GM19467 (cell line): ENCODE measurements around the gene WWOX.
"Not testable (repeated sequence)": the region's sequence is repeated elsewhere in the genome, so short reads cannot be mapped to it uniquely, and the experiment has no call there.

Experiments
- ATAC-seq: cut with Tn5 transposase; IDR thresholded peaks from one replicate; pipeline ENCODE4 v1.9.1; 2021; ENCODE audit warnings: mild to moderate bottlenecking, moderate library complexity; ENCODE audit not compliant: unreplicated experiment

WWOX gene

DNA sequence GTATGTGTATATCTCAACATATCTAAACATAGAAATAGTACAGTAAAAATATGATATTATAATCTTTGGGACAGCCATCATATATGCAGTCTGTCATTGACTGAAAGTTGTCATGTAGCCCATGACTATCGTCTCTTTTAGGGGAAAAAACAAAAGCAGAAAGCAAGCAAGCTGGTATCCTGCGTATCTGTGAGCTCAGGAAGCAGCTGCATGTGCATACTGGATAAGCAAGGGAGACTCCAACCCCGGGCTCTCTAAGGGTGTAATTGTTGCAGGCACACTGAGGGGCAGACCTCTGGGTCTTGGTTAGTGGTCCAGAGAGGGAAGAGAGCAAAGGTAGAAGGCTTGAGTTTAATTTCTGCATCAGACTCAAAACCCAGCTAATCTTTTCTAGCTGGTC lies 920.0 kb downstream of the WWOX start:
- no peak for ATAC-seq

DNA sequence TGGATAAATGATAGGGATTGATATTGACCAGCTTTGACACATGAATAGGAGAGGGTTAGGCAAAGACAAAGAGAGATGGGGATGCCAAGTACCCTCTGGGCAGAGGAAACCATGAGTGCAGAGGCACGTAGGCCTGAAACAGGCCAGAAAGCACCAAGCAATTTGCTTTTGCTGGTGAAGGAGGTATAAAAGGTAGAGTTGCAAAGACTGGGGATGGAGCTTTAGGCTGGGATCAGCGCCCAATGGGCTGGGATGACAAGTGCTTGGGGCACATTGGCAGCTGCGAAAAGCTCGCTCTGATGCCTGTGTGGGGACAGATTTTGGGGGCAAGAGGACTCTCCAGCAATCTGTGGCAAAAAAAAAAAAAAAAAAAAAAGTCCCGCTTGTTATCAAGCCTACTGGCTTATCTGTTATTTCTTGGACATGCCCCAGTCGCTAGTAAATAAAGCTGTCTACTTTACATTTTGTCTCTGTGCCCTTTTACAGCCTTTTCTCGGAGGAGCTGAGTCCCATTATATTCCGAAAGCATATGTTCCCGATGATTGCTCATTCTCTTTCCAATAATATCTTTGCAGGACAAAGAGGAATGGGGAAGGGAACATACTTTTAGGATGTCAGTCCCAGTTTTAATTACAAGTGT lies 922.7 kb downstream of the WWOX start:
- no peak for ATAC-seq

DNA sequence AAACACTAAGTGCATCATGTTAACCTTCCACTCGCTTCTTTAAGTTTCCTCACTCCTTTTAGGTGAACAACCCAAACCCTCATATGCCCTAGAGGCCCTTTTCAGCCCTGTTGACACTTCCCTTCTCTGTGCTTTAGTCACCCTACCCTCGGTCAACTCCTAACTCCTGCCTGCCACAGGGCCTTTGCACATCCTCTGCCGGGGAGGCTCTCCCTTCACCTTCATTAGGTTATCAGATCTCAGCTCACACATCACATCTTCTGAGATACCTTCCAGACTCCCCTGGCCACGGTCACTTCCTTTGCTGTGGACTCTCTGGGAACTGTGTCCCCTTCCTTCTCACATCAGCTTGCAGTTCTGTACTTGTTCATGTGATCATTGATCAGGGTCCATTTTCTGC lies 926.7 kb downstream of the WWOX start:
- ATAC-seq, result no peak

DNA sequence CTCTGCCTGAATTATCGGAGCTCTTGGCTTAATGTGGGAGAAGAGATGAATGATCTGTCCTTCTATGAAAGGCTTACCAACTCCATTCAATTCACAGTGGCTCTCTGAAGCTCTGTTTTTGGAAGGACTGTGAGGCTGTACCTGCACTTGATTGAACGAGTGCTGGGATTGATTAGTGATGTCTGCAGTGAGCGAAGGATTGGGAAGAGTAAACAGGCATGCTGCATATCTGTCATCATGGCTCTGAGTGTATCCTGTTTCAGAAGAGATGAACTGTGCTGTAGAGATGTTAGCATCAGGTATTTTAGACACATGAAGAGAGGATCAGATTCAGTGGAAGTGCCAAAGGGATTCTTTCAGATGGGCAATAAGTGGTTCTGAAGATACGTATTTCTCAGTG lies 937.1 kb downstream of the WWOX start:
- no peak for ATAC-seq

DNA sequence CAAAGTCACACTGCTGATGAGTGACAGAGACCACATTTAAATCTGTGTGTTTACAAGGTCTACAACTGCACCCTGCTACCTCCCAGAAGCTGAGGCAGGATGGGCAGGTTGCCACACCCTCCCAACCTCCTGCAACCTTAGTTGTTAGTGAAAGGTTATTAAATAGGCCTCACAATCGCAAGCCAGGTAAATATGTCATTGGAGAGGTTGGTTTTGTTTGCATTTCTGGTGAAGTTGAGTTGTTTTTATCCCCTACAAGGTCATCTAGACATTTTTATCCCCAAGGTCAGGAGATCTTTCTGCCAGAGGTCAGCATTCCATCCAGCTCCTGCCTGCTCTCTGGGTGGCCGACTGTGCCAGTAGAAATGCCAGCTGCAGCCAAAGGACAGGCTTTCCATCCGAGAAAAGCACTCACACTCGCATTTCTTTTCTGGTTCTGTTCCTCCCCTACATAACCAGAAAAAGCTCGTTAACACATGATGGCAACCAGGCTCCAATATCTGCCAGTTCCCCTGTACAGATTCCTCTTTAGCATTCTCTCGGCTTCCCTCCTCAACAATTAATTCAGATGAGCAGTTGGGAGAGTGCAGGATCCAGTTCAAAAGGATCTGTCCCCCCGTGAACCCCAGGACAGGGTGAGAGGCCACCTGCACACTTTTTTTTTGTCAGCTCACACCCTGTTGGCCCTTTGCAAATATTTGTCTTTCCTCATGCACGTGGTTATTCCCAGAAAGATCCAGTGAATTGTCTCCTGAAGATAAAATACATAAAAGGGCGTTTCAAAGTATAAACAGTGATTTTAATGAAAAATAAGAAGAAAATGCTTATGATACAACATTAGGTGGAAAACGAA lies 938.3 kb downstream of the WWOX start:
- no peak for ATAC-seq

DNA sequence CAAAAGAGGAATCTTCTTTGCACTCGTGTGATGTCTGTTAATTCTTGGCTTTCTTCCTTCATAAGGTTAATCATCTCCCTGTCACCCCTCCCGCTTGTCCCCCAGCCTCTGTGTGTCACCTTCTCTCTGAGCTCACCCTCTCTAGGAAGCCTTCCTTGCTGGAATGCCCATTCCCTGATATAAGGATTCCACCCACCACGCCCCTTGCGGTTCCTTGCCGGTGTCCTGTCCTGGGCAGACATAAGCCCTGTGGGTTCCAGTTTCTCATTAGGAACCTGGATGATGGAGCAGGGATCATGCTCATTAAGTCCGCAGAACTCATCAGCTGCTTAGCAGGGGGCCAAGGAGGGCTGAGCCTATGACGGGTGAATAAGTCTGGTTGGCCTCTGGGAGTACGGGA lies 941.8 kb downstream of the WWOX start:
- ATAC-seq, result no peak

DNA sequence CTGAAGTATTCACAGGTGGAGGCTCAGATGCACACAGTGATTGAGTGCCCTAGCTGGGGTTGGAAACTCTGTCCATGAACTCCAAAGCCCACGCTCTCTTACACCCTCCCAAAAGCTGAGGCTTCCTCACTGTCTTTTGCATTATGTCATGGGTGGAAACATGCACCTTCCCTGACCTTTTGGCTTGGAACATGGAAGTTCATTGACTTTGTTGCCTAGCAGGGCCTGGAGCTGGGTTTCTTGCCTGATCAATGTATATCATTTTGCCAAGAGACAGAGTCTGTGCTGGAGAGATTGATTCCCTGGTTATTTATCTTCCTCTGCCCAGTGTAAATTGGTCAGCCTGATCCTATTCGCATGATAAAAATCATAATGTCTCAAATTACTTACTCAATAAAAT lies 942.7 kb downstream of the WWOX start:
- no peak for ATAC-seq

DNA sequence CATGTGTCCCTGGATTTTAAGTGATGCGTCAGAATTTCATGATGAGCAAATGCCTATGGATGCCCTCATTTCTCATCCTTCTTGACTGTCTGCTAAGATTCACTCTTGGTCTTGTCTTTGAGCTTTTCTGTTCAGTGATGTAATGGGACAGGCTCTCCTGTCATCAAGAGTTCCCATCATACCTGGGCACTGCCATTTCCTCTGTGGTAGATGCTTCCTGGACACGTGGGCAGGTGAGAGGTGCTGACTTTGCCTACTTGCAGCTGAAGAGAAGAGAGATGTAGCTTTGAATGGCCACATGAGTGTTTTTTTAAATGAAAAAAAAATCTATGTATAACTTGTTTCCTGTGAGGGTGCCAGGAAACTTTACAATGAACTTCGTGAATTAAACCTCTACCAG lies 943.4 kb downstream of the WWOX start:
- ATAC-seq, result no peak

DNA sequence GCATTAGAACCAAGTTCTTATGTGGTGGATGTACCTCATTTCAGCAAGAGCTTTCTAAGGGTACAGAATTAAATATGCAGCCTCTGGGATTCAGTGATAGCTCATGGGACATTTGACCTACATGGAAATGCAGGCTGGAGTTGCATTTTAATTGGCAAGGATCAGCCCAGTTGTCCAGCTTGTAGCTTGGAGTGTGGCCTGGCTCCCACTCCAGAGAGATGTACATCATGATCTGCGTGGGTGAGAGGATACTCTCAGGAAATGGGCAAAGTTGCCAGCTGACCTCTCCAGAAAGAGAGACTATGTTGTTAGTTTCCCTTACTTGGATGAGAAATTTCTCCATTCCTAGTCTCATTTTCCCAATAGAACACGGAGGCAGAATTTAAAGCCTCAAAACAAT lies 945.7 kb downstream of the WWOX start:
- no peak for ATAC-seq

DNA sequence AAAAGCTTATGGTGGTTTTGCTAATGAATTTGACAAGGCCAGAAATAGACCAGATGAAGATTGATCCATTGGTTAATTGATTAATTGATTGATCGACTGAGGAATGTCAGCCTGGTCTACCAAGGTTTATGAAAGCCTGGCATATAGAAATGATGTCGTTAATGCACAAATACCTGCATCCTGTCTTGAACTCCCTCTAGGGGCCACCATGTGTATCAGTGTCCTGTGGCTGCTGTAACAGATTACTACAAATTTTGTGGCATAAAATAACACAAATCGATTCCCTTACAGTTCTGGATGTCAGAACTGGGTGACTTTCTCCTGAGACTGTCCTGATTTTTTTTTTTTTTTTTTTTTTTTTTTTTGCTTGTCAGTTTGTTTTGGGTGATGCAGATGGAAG lies 947.9 kb downstream of the WWOX start:
- no peak for ATAC-seq

DNA sequence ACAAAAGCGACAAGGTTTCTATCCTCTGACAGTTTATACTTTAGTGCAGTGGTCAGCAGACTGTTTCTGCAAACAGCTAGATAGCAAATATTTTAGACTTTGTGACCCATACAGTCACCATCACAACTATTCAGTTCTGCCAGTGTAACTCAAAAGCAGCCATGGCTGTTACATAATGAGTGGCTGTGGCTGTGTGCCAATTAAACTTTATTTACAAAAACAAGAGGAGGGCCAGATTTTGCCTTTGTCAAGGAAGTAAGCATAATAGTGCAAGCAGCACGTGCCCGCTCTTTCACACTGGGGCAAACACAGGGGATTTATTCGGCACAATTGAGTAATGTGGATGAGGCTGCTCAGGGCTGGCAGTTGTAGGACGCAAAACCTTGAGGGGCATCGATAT lies 949.6 kb downstream of the WWOX start:
- ATAC-seq, result no peak

DNA sequence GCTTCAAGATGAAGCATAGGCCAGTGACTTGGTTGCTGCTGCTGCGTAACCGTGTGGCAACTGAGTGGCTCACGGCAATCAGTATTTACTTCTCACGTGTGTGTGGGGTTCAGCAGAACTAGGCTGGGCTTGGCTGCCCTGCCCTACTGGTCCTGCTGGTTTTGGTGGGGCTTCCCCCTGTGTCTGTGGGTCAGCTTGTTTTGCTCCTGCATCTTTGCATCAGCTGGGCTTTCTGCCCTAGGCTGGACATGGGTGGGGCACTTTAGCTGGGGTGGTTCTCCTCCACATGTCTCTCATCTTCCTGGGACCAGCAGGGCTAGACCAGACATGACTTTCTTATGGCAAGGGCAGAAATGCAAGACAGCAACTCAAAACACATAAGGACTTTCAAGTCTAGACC lies 950.6 kb downstream of the WWOX start:
- no peak for ATAC-seq

DNA sequence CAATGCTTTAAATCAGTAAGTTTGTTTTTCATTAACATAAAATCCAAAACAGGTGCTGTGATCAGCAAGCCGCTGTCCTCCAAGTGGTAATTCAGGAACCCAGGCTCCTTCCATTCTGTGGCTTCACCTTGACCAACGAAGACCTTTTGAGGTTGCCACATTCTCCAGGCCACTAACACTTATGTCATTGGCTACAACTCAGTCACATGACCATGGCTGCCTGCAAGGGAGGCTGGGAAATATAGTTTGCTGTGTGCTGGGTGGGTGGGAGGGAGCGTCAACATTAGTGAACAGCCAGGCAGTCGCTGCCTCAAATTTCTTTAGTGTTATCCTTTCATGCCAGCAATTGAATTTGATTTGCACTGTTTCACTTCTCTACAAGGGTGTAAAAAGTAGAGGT lies 951.9 kb downstream of the WWOX start:
- ATAC-seq, result no peak

DNA sequence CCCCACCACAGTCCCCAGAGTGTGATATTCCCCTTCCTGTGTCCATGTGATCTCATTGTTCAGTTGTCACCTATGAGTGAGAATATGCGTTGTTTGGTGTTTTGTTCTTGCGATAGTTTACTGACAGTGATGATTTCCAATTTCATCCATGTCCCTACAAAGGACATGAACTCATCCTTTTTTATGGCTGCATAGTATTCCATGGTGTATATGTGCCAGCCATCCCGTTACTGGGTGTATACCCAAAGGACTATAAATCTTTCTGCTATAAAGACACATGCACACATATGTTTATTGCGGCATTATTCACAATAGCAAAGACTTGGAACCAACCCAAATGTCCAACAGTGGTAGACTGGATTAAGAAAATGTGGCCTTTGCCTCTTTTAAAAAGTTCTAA lies 952.7 kb downstream of the WWOX start:
- not testable (repeated sequence) for ATAC-seq

DNA sequence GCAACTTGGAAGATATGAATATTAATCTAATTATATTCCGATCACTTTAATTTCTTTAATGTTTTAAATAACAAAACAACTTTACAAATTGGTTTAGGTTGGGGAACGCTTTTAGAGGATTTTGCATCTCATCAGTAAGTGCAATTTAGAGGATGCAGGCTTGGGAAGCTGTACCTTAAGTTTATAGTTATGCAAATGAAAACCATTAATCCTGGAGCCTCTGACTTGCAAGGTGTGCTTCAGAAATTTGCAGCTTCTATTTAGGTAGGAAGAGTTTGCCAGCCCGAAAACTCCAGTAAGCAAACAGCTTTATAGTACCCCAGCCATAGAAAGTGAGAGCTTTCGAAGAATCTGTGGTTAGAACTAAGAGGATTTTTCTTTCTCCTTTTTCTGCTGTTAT lies 954.1 kb downstream of the WWOX start:
- ATAC-seq, result no peak

DNA sequence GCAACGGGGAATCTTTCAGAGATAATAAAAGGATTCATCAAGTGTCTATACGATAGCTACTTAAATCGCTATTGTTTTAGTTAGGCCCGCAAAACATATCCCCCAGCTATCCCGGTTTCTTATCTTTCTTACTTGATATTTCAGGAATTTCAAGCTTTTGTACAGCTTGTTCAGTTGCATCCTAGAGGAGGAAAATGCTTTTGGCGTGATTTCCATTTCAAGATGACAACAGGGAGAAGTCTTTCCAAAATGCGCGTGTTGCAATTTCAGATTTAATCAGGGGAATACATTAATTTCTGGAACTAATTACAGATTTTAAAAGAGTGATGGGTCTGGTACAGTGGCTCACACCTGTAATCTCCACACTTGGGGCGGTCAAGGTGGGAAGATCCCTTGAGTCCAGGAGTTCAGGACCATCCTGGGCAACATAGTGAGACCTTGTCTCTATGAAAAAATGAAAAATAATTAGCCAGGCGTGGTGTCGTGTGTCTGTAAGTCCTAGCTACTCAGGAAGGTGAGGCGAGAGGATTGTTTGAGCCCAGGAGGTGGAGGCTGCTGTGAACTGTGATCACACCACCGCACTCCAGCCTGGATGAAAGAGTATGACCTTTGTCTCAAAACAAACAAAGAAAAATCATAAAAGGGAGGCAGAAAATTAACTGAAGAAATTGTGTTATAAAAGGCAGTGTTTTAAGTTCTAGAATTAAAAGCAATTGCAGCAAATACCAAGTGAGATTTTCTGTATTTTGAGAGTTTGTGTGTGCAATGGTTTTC lies 954.9 kb downstream of the WWOX start:
- no peak for ATAC-seq

DNA sequence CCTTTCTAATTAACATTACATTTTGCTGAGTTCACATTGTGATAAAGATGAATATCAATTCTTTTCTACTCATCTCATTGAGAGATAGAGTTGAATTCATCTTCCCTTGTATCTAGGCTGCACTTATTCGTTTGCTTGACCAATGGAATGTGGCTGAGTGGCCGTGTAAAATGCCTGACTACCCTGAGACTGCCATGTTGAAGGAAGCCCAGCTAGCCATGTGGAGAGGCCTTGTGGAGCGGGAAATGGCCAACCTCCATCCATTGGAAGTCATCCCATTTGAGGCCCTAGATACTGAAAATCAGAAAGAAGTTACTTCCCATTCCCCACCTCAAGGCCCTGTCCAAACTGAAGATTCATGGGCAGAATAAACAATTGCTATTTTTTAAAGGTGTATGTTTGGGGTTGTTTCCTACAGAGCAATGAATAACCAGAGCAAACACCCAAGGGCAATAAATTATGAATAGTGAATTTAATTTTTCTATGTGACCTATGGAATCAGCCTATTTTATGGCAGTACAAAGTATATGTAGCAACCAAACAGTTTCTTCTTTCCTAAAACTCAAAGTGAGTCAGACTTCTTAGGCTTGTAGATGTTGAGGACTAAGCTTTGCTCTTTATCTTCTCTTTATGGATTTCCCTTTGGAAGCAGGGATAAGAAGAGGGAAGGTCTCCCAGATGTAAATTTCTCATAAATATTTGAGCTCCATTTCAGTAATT lies 956.0 kb downstream of the WWOX start:
- ATAC-seq, result no peak

DNA sequence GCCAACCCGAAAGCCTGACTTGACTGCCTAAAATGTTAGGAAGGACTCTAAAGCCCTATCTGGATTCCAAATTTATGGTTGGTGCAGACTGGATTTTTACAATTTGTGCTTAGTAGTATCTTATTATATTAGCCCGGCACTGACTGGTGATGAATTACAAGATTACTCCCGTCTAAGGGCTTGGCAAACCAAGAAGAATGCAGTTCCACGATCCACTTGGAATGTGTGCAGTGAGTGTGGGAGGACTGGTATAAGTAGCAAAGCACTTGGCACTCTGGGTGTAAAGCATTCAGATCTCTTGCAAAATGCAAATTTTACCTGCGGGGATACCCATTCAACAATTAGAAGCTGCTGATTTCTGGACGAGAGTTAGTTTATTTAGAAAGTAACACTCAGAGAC lies 961.7 kb downstream of the WWOX start:
- ATAC-seq, result no peak

DNA sequence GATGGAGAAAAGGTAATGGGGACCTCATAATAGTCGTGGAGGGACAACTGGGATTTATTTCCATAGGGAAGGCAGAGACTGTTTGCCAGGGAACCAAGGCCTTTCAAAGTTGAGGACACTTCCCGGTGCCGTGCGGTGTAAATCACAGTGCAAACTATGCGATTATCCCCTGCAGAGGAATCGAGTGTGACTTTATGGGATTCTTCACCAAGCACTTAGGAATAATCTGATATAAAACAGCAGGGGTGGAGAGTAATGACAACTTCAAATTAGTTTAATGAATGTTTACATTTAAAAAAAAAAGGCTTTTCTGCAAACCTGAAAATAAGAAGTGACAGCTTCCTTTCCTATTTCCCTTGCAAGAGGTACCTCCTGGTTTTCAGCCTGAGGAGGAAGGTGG lies 962.9 kb downstream of the WWOX start:
- ATAC-seq, result no peak

DNA sequence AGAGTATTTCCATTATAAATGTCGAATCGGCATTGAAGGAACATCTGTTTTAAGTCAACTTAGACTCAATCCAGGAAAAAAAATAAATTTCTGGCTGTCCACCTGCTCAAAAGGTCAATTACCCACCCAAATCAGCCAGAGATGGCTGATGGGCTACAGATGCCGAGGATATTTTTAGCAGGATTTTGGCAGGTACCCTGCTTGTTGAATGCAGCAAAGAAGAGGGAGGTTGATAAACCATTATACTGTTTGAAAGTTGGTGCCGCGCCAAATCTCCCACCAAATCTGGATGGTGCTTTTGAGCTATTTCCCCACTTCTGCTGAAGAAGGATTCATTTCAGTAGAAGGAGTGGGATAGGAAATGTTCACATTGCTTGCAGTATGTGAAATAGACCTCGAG lies 963.4 kb downstream of the WWOX start:
- no peak for ATAC-seq

DNA sequence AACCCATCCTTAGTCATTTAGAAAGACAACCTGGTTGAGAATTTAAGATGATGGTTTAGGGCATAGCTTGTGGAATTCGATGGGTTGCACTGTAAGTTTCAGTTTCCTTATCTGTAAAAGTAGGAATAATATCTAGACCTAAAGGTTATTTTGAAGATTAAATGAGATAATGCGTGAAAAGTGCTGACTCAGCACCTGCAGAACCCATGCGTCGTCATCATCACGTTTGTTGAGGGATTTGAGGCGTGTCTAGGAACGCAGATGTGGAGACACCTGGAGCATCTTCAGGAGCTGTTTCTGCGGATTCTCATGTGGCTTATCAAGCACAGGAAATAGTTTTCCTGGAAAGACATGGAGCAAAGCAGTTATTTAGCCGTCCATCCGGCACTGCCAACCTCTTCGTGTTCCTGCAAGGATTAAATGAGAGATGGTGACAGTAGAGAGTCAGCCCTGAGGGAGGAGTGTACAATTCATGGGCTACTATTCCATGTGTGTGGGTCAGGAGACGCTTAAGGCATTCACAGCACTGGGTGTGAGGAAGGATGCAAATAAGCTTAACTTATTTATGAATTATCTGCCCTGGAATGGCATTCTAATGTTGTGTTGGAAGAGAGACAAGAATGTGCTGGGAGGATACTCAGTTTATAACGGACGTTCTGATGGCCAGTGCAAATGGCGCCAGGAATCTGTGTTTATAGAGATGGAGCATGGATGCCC lies 965.0 kb downstream of the WWOX start:
- ATAC-seq, result no peak
